Measurements from ENCODE around the gene NINJ2.

NINJ2 gene

GRCh38 chr12:559208-559905 lies 103.9 kb downstream of the NINJ2 start:
- Histone ChIP-seq H3K27ac (no peak overlapping the region), H3K4me2 (peak overlapping the region; percentile 86 to 99 (median 97))

GRCh38 chr12:558580-558979 lies 104.7 kb downstream of the NINJ2 start:
- Histone ChIP-seq H3K4me3 (no peak overlapping the region), H3K9me3 (replicated peaks in 1 of 11) (no peaks in the 10 kb centered on the region), H3K36me3 (peaks cover 0 to 30% (median 0%) of the 10 kb centered on the region in 11 experiments; a peak in 8 of 22 replicates), H3K4me2 (peak overlapping the region; percentile 86 to 99 (median 97); a peak in 18 of 22 replicates), H3K4me1 (peaks cover 72 to 87% (median 75%) of the 10 kb centered on the region in 10 experiments), H3K27me3 (0 out of 22 replicates have a peak, but pooled peaks cover 0 to 4% (median 0%) of the 10 kb centered on the region in 11 experiments), H3K9ac (no peak overlapping the region), H3K27ac (no peak overlapping the region), H4K20me1 (peaks cover 0 to 37% (median 12%) of the 10 kb centered on the region in 11 experiments; a peak in 9 of 22 replicates)
- no peak for TF ChIP-seq Cebpa-rat (IDR thresholded peaks at IDR 0.05)

More at GRCh38 chr12:559208-559905, 103.9 kb downstream of the NINJ2 start:
- no peaks in the 10 kb centered on the region for H3K9me3 ChIP-seq (replicated peaks in 1 of 11)
- 0 out of 22 replicates have a peak, but pooled peaks cover 0 to 4% (median 0%) of the 10 kb centered on the region in 11 experiments for H3K27me3 ChIP-seq
- peaks cover 0 to 37% (median 12%) of the 10 kb centered on the region in 11 experiments; a peak in 10 of 22 replicates for H4K20me1 ChIP-seq
- H3K4me3 ChIP-seq: no peak overlapping the region
- H3K9ac ChIP-seq: no peak overlapping the region
- peaks cover 0 to 30% (median 0%) of the 10 kb centered on the region in 11 experiments; a peak in 8 of 22 replicates for H3K36me3 ChIP-seq
- TF ChIP-seq Cebpa-rat (IDR thresholded peaks at IDR 0.05): no peak
- peaks cover 72 to 87% (median 75%) of the 10 kb centered on the region in 10 experiments for H3K4me1 ChIP-seq

GRCh38 chr12:556498-556897 lies 106.7 kb downstream of the NINJ2 start:
- H3K4me2 ChIP-seq: no peak overlapping the region
- H3K9ac ChIP-seq: no peak overlapping the region
- H3K9me3 ChIP-seq (replicated peaks in 1 of 11): no peaks in the 10 kb centered on the region
- H3K36me3 ChIP-seq: peaks cover 0 to 30% (median 0%) of the 10 kb centered on the region in 11 experiments; a peak in 8 of 22 replicates
- H3K4me1 ChIP-seq: peaks cover 69 to 87% (median 72%) of the 10 kb centered on the region in 10 experiments
- no peak overlapping the region for H3K4me3 ChIP-seq
- no peak overlapping the region for H3K27ac ChIP-seq
- 0 out of 22 replicates have a peak, but pooled peaks cover 0 to 4% (median 0%) of the 10 kb centered on the region in 11 experiments for H3K27me3 ChIP-seq
- H4K20me1 ChIP-seq: peaks cover 0 to 28% (median 0%) of the 10 kb centered on the region in 11 experiments; a peak in 7 of 22 replicates
- TF ChIP-seq Cebpa-rat (IDR thresholded peaks at IDR 0.05): no peak

GRCh38 chr12:554001-554285 lies 109.3 kb downstream of the NINJ2 start:
- Histone ChIP-seq H3K27ac (peak overlapping the region; percentile 57 to 76 (median 68)), H3K9me3 (replicated peaks in 1 of 11) (no peaks in the 10 kb centered on the region), H3K4me1 (peaks cover 43 to 71% (median 50%) of the 10 kb centered on the region in 10 experiments), H3K36me3 (peaks cover 0 to 27% (median 0%) of the 10 kb centered on the region in 11 experiments; a peak in 8 of 22 replicates), H4K20me1 (peaks cover 0 to 12% (median 0%) of the 10 kb centered on the region in 11 experiments; a peak in 2 of 22 replicates), H3K4me3 (peak overlapping the region; percentile 47 to 74 (median 61)), H3K9ac (peak overlapping the region; percentile 43 to 78 (median 61); a peak in 21 of 22 replicates), H3K27me3 (no peaks in the 10 kb centered on the region), H3K4me2 (peak overlapping the region; percentile 78 to 98 (median 96))
- no peak for TF ChIP-seq Cebpa-rat (IDR thresholded peaks at IDR 0.05)

- Histone ChIP-seq H3K9ac (peak overlapping the region; percentile 43 to 78 (median 61); a peak in 21 of 22 replicates), H3K9me3 (replicated peaks in 1 of 11) (no peaks in the 10 kb centered on the region), H3K36me3 (peaks cover 0 to 25% (median 0%) of the 10 kb centered on the region in 11 experiments; a peak in 8 of 22 replicates), H3K27ac (peak overlapping the region; percentile 57 to 76 (median 68)), H3K4me1 (peaks cover 38 to 66% (median 44%) of the 10 kb centered on the region in 10 experiments), H3K27me3 (no peaks in the 10 kb centered on the region), H4K20me1 (peaks cover 0 to 12% (median 0%) of the 10 kb centered on the region in 11 experiments; a peak in 2 of 22 replicates), H3K4me2 (peak overlapping the region; percentile 78 to 98 (median 96)), H3K4me3 (peak overlapping the region; percentile 47 to 74 (median 61))
- no peak for TF ChIP-seq Cebpa-rat (IDR thresholded peaks at IDR 0.05)
Observed at GRCh38 chr12:553216-554000, 109.8 kb downstream of the NINJ2 start.

- Histone ChIP-seq H3K4me2 (peak overlapping the region; percentile 78 to 98 (median 96); a peak in 20 of 22 replicates), H3K9me3 (replicated peaks in 1 of 11) (no peaks in the 10 kb centered on the region), H3K27me3 (0 out of 22 replicates have a peak, but pooled peaks cover 0 to 3% (median 0%) of the 10 kb centered on the region in 11 experiments), H3K27ac (no peak overlapping the region), H3K9ac (no peak overlapping the region), H4K20me1 (peaks cover 0 to 7% (median 0%) of the 10 kb centered on the region in 11 experiments; a peak in 2 of 22 replicates), H3K36me3 (peaks cover 0 to 16% (median 0%) of the 10 kb centered on the region in 11 experiments; a peak in 8 of 22 replicates), H3K4me3 (no peak overlapping the region), H3K4me1 (peaks cover 33 to 61% (median 44%) of the 10 kb centered on the region in 10 experiments)
- no peak for TF ChIP-seq Cebpa-rat (IDR thresholded peaks at IDR 0.05)
Observed at GRCh38 chr12:552466-552865, 110.8 kb downstream of the NINJ2 start.

- Histone ChIP-seq H3K4me2 (0 out of 22 replicates have a peak overlapping the region, but pooled peaks of 1 of the 11 experiments have one; percentile 10), H3K9me3 (replicated peaks in 1 of 11) (no peaks in the 10 kb centered on the region), H4K20me1 (no peaks in the 10 kb centered on the region), H3K4me3 (no peak overlapping the region), H3K36me3 (no peaks in the 10 kb centered on the region), H3K4me1 (peaks cover 45 to 64% (median 56%) of the 10 kb centered on the region in 10 experiments), H3K27me3 (0 out of 22 replicates have a peak, but pooled peaks cover 0 to 3% (median 0%) of the 10 kb centered on the region in 11 experiments), H3K9ac (no peak overlapping the region), H3K27ac (no peak overlapping the region)
- no peak for TF ChIP-seq Cebpa-rat (IDR thresholded peaks at IDR 0.05)
Observed at GRCh38 chr12:550473-551260, 112.6 kb downstream of the NINJ2 start.

- no peak overlapping the region for H3K4me2 ChIP-seq
- TF ChIP-seq Cebpa-rat (IDR thresholded peaks at IDR 0.05): no peak
- peaks cover 43 to 64% (median 57%) of the 10 kb centered on the region in 10 experiments for H3K4me1 ChIP-seq
- no peak overlapping the region for H3K9ac ChIP-seq
- no peaks in the 10 kb centered on the region; a peak in 1 of 22 replicates for H4K20me1 ChIP-seq
- H3K4me3 ChIP-seq: no peak overlapping the region
- H3K36me3 ChIP-seq: no peaks in the 10 kb centered on the region
- H3K27me3 ChIP-seq: 0 out of 22 replicates have a peak, but pooled peaks cover 0 to 3% (median 0%) of the 10 kb centered on the region in 11 experiments
- H3K27ac ChIP-seq: no peak overlapping the region
- no peaks in the 10 kb centered on the region for H3K9me3 ChIP-seq (replicated peaks in 1 of 11)
Observed at GRCh38 chr12:549476-550082, 113.7 kb downstream of the NINJ2 start.

All from BLaER1 treated with 17β-estradiol and CSF1 and Interleukin-3, amounts not matched to agents 10 nM and 100 nM (cell line).